ENCODE measurements around the gene MAPKBP1.
"Not testable (repeated sequence)": the region's sequence is repeated elsewhere in the genome, so short reads cannot be mapped to it uniquely, and the experiment has no call there.

MAPKBP1 gene, protein sequence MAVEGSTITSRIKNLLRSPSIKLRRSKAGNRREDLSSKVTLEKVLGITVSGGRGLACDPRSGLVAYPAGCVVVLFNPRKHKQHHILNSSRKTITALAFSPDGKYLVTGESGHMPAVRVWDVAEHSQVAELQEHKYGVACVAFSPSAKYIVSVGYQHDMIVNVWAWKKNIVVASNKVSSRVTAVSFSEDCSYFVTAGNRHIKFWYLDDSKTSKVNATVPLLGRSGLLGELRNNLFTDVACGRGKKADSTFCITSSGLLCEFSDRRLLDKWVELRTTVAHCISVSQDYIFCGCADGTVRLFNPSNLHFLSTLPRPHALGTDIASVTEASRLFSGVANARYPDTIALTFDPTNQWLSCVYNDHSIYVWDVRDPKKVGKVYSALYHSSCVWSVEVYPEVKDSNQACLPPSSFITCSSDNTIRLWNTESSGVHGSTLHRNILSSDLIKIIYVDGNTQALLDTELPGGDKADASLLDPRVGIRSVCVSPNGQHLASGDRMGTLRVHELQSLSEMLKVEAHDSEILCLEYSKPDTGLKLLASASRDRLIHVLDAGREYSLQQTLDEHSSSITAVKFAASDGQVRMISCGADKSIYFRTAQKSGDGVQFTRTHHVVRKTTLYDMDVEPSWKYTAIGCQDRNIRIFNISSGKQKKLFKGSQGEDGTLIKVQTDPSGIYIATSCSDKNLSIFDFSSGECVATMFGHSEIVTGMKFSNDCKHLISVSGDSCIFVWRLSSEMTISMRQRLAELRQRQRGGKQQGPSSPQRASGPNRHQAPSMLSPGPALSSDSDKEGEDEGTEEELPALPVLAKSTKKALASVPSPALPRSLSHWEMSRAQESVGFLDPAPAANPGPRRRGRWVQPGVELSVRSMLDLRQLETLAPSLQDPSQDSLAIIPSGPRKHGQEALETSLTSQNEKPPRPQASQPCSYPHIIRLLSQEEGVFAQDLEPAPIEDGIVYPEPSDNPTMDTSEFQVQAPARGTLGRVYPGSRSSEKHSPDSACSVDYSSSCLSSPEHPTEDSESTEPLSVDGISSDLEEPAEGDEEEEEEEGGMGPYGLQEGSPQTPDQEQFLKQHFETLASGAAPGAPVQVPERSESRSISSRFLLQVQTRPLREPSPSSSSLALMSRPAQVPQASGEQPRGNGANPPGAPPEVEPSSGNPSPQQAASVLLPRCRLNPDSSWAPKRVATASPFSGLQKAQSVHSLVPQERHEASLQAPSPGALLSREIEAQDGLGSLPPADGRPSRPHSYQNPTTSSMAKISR (N-terminal part only)

DNA sequence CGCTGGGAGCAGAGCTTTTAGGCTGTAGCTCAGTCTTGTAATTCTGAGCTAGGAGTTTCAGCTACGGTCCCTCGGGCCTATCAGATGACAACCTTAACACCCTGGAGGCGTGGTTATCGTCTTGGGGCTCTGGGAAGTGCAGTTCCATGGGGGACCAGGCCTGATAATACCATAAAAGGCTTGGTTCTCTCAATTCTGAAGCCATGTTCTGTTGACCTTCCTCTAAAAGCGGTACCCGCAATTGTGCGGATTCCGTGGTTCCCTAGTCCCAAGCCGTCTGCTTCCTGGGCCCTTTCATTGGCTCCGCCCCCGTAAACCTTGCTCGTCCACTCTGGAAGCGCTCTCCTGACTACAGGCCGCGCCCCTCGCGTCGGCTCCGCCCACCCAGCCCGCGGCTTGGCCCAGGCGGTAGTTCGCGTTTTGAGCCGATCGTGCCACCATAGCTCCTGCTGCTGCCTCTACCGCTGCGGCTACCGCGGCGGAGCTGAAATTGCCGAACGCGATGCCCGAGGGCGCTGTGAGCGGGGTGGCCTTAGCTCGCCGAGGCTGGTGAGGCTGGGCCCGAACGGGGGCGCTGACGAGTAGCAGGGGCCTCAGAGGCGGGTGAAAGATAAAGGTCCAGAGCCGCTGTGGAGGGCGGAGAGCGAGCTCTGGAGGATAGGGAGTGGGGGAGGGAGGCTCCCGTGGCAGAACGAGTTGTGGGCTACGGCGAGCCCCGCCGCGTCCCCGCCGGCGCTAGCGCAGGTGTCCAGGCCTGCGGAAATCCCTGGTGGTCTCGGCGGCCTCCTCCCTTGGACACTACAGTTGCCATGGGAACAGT, at the start of gene MAPKBP1:
Gene MAPKBP1 (plus strand): TSS at position 423 of the 820 bp plus-strand sequence. CDS start 792 bp downstream, outside the sequence.
- DNase-seq = peak; percentile 95 to 98

GRCh38 chr15:41727143-41727542, 47.1 kb upstream of the MAPKBP1 start:
- DNase-seq = no peak

DNA sequence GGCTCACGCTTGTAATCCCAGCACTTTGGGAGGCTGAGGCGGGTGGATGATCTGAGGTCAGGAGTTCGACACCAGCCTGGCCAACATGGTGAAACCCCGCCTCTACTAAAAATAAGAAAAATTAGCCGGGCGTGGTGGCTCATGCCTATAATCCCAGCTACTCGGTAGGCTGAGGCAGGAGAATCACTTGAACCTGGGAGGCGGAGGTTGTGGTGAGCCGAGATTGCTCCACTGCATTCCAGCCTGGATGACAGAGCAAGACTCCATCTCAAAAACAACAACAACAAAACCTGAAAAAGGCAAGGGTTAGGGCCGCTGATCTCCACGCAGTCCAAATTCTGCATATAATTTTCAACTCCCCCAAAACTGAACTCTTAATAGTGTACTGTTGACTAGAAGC, 46.2 kb upstream of the MAPKBP1 start:
- DNase-seq = not testable (repeated sequence)

DNA sequence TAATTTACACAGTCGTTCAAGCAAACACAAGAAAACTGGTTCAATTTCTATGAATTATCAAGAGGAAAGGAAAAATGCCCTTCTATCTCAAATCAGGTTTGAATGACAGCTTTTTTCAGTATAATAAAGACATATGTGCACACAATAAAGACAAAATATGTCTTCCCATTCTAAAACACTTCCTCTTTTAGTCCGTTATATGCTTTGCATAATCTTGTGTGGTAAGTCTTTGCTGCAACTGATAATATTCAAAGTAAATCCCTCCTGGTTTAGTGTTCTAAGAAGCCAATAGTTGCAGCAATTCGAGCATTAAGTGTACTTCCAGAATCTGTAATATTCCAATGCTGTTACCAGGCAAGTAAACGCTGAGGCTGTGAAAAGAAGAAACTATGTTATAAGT, 43.7 kb upstream of the MAPKBP1 start:
- DNase-seq = no peak

GRCh38 chr15:41732483-41732882, 41.8 kb upstream of the MAPKBP1 start:
- DNase-seq = no peak

- DNase-seq = no peak
These were observed 40.2 kb upstream of the MAPKBP1 start for GRCh38 chr15:41734079-41734478.

DNA sequence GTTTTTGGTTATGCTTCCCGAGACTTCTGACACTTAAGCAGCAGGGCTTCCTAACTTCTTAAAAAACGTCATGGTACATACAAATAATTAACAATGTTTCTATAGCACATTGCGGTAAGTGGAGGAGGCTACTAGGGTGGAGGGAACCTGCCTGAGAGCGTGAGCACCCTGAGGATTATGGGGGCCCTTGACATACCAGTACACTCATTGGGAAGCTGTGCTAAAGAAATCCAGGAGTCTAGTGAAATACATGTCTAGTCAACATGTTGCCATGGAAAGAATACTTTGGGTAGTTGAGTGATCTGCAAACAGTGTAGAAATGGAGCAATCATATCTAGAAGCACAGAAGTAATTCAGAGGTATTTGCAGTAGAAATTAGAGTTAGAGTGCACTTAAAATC, 39.2 kb upstream of the MAPKBP1 start:
- no peak for DNase-seq

DNA sequence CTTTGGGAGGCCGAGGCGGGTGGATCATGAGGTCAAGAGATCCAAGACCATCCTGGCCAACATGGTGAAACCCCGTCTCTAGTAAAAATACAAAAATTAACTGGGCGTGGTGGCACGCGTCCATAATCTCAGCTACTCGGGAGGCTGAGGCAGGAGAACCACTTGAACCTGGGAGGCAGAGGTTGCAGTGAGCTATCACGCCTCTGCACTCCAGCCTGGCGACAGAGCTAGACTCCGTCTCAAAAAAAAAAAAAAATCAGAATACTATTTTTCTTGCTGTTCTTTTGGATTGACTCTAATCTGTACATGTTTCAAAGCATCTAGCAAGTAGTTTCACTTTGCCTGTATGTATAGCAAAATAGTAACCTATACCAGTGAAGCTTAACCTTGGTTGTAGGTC, 38.8 kb upstream of the MAPKBP1 start:
- DNase-seq = not testable (repeated sequence)

DNA sequence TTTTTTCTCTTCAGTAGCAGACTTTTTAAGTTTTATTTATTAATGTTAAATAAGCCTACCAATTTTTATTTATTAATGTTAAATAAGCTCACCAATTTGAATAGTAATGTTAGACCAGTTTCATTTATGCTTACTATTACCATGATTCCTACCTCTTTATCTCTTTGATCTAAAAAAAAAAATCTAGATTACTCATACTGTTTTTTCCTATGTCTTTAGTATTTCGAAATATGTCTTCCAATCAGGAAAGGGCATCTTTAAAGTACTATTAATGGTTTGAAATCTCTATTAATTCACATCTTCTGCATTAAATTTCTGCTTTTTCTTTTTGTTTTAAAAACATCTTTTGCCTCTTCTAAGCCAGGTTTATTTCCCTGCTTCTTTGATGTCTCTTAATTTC, 27.5 kb upstream of the MAPKBP1 start:
- DNase-seq = no peak

GRCh38 chr15:41756198-41756597, 18.1 kb upstream of the MAPKBP1 start:
- no peak for DNase-seq

DNA sequence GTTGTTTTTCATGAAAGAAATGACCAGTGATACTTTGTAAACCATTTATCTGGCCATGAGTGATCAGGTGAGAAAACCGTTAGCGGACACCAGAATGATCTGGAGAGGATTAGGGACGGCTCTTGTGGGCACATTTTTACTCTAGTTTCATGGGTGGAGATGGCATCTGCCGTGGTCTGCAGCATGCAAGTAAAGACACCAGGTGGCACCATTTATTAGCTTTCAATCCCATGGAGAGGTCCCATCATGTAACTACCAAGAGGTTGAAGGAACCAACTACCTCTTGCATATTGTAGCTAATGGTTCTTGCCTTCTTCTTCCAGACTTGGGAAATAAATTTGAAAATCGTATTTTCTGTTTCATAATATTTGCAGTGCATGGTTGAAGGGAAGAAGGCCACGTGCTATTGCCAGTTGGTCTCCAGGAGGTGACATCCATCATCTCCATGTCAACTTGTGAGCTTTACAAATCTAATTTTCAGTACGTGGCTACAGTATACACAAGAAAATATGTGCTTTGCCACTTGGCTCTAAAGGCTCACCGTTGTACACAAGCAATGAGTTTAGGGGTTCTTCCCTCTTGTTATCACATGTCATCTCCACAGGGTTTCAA, 1.5 kb upstream of the MAPKBP1 start:
- DNase-seq = peak; percentile 43 to 73

- no peak for DNase-seq
These were observed 954 bp upstream of the MAPKBP1 start for GRCh38 chr15:41773332-41773728.

GRCh38 chr15:41773729-41774061, 589 bp upstream of the MAPKBP1 start:
- DNase-seq = no peak

DNA sequence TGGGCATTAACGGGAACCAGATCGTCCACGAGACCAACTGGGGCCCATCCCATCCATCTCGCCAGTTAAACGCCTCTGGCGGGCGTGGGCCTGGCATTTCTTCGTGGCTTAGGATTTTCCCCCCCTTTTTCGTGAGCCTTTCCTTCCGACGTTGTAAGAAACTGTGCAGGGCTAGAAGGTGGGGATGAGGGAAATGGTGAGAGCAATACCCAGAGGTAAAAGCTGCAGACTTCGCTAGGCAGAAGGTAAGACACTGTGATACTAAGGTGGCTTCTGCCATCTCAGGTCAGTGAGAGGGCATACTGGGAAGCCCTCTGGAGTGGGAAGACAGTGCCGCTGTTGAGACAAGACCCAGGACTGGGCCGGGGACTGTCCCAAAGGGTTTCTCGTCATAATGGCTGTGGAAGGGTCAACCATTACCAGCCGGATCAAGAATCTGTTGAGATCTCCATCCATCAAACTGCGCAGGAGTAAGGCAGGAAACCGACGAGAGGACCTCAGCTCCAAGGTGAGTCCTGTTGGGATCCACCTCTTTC, 666 bp downstream of the MAPKBP1 start:
- DNase-seq = peak in 1 of 2 experiments; percentile 58

GRCh38 chr15:41775651-41776050, 1.4 kb downstream of the MAPKBP1 start:
- no peak for DNase-seq

GRCh38 chr15:41777421-41777973, 3.2 kb downstream of the MAPKBP1 start:
- DNase-seq = no peak

DNA sequence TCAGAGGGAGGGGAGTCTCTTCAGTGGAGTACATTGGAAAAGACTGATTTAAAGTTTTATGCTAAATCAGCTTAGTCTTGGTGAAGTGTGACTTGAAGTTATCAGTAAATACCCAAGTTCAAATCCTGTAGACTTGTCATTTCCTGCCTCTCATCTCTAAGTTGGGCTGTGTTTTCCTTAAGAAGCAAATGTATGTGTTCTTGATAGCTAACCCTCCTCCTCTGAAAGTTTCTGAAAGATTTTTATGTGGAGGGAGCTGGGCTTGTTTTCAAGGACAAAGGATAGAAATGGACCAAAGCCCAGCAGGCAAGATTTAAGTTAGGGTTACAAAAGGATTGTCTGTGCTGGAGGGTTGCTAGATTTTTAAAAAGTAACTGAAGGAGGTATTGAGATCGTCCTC, 4.2 kb downstream of the MAPKBP1 start:
- no peak for DNase-seq

GRCh38 chr15:41779662-41780157, 5.4 kb downstream of the MAPKBP1 start:
- DNase-seq = no peak

GRCh38 chr15:41780266-41780665, 6.0 kb downstream of the MAPKBP1 start:
- no peak for DNase-seq

DNA sequence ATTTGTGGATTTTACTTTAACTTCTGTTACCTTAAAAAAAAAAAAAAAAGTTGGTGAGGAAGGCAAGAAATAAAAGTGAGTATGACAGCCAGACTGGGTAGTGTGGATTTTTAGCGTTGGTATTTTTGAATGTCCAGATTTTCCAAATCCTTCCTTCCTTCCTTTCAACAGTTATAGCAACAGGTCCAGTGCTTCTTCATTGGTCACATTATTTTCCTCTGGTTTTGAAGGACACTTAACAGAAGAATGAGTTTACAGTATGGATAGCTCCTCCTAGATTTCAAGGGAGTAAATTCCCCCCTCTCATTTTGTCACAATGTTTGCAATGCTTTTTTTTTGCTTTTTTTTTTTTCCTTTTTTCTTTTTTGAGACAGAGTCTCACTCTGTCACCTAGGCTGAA, 6.4 kb downstream of the MAPKBP1 start:
- DNase-seq = no peak

Measured in NCI-H526 (cell line).